HG02973 (cell line): Measurements from ENCODE around the gene MSRB2.
"Not testable (repeated sequence)": the region's sequence is repeated elsewhere in the genome, so short reads cannot be mapped to it uniquely, and the experiment has no call there.

Source experiments
- ATAC-seq: cut with Tn5 transposase; IDR thresholded peaks from one replicate; pipeline ENCODE4 v1.9.1; 2021; ENCODE audit warnings: moderate library complexity; ENCODE audit not compliant: unreplicated experiment

The MSRB2 gene

DNA sequence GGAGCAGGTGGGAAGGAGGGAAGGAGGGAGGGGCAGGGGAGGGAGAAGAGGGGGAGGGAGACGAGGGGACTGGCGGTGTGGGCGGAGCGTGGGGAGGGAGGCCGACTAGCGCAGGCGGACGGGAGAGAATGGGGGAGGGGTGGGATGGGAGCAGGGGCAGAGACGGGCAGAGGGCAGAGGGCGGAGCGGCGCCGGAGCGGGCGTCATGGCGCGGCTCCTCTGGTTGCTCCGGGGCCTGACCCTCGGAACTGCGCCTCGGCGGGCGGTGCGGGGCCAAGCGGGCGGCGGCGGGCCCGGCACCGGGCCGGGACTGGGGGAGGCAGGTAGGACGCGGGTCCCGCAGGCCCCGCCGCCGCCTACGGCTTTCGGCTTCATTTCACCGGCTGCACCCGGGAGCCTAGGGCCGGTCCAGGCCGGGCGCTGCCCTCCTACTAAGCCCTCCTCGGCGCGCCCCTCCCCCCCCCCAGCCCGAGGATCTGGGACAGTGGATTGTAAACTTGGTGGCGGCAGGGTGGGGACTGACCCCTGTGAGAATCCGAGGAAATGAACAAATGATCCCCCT is at the start of gene MSRB2:
MSRB2 (plus strand) TSS at position 176 of the 562 bp plus-strand sequence; CDS start at position 206, 30 bp downstream.
- ATAC-seq = peak; percentile 56

DNA sequence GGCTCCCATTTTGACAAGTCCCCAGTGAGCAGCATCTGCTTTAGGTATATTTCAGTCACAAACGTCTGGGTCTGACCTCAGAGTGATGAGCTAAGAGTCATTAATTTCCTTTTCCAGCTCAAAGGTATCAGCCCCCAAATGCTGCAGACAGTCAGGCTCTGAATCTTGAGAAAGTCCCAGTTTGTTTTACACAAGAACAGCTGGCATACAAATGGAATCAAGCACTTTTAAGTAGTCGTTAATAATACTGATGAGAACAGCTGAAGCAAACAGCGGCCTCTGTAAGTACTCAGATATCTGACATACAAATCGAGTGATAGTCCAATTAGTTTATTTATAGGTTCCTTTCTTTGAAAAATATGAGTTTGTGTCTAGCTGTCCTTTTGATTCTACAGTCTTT is 49.4 kb upstream of the MSRB2 start:
- no peak for ATAC-seq

GRCh38 chr10:23047201-23048050 is 48.0 kb upstream of the MSRB2 start:
- ATAC-seq = no peak

DNA sequence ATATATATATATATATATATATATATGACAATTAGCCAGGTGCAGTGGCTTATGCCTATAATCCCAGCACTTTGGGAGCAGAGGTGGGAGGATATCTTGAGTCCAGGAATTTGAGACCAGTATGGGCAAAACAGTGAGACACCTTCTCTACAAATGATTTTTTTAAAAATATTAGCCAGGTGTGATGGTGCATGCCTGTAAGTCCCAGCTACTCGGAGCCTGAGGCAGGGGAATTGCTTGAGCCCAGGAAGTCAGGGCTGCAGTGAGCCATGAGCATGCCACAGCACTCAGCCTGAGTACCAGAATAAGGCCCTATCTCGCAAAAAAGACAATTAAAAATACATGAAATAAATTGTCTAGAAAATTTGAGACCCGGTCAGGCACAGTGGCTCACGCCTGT is 47.2 kb upstream of the MSRB2 start:
- ATAC-seq = no peak

GRCh38 chr10:23051278-23051677 is 44.1 kb upstream of the MSRB2 start:
- no peak for ATAC-seq

DNA sequence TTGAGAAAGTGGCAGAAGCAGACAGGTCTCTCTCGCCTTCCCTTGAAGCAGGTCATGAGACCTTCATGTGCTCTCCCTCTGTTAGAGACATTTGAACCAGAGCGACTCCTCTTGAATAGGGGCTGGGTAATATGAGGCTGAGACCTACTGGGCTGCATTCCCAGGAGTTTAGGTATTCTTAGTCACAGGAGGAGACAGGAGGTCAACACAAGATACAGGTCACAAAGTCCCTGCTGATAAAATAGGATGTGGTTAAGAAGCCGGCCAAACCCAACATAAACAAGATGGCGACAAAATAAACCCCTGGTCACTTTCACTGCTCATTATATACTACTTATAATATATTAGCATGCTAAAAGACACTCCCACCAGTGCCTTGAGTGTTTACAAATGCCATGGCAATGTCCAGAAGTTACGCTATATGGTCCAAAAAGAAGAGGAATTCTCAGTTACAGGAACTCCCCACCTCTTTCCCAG is 43.5 kb upstream of the MSRB2 start:
- ATAC-seq = no peak

DNA sequence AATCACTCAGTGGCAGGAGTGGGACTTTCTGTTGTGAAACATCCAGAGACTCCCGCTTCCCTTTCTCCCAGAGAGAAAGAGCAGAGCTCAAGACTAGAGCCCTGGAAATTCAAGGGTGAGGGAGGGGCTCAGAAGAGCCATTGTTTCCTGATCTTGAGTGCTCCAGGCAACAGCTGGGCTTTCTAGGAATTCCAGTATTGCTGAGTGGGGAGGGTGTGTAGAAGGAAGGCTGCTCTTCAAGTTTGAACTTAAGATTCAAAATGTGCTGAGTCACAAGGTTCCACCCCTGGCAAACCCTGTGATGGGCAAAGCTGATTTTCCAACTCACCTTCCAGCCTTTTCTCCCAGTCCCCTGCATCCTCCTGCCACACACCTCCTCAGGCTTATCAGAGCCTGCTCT is 42.3 kb upstream of the MSRB2 start:
- no peak for ATAC-seq

GRCh38 chr10:23055424-23056185 is 39.8 kb upstream of the MSRB2 start:
- ATAC-seq = no peak

GRCh38 chr10:23056186-23056579 is 39.2 kb upstream of the MSRB2 start:
- no peak for ATAC-seq

GRCh38 chr10:23058366-23058765 is 37.0 kb upstream of the MSRB2 start:
- no peak for ATAC-seq

DNA sequence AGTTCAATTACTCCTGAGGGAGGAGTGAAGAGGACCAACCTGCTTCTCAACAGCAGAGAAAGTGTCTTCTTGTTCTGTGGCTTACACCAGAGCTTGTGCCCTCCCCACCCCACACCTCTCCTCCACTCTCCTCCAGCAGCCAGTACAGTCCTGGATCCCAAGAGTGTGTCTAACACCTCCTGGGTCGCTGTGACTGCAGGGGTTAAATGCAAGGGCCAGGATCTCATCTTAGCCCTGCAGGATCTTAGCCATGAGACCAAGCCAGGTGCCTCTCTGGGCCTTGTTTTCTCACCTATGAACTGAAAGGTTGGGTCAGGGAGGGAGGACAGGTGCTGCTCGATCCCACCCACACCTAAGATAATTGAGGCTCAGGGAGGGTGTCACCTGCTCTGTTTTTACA is 34.5 kb upstream of the MSRB2 start:
- no peak for ATAC-seq

- no peak for ATAC-seq
Observed at GRCh38 chr10:23063045-23063972, 32.1 kb upstream of the MSRB2 start.

- ATAC-seq = no peak
Observed at GRCh38 chr10:23063973-23064812, 31.2 kb upstream of the MSRB2 start.

- not testable (repeated sequence) for ATAC-seq
Observed at GRCh38 chr10:23064813-23065114, 30.6 kb upstream of the MSRB2 start.

DNA sequence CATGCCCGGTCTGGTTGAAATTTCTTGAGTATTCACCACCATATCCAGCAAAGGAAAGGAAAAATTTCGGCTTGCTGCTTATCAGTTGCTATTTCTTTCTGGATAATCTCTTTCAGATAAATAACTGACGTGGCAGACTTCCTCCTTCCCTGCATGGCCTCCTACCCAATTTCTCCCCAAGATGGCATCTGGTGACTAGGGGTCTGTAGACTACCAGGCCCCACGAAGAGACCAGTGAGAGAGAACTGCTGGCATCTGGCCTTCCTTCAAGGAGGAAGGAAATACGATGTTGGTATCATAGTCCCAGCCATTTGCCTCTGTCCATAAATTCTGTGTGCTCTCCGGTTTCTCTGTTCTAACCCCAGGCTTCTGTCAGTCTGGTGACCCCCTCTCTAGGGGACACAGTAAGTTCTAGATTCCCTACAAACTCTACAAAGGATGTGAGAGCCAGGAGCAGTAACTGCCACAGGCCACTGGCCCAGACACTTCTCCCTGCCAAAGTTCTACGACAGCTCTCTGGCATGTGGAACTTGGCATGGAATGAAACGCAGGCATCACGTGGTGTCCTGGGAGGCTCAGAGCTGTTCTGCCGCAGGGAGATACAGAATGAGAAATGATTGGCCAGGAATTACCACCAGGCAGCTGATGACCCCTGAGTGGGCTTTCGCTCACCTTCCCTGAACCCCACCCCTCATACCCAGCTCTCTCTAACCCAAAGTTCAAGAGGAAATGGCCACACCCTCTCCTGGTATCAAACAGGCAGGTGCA is 30.0 kb upstream of the MSRB2 start:
- no peak for ATAC-seq

GRCh38 chr10:23067337-23067736 is 28.0 kb upstream of the MSRB2 start:
- ATAC-seq = no peak

DNA sequence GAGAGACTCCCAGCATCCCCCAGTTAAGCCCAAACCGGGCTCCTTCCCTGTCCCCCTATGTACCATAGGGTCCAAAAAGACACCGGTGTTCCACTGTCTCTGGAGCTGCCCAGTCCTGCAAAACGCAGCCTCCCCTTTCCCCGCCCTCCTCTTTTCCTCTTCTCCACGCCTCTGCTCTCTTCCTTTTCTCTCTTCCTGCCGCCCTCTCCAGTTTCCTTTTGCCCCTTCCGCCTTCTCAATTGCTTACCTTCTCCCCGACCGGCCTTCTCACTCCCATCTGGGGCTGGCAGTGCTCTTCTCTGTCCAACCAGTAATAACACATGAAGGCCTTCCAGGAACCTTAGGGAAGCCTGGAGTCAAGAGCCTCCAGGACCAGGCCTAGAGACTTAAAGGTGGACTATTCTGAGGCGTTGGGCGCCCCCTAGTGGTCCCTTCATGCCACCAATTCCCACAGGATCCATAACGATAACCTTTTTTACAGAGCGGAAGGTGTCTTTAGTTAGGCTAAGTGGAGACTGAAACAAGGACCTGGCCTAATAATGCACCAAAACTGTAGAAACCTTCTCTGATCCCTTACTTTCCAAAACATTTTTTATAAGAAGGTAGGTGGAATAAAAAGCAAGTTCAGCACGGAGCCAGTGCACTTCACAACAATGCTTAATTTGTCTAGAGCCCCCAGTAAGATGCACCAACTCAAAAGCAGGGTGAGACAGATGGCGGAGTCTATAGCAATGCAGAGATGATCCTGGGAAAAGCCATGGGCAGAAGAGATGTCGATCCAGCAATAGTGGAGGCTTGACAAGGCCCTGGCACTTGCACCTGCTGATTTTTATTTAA is 27.2 kb upstream of the MSRB2 start:
- no peak for ATAC-seq
